Hindlimb muscle (tissue), 1 donor: Measurements from ENCODE around the gene NMRAL1. TPM values are rescaled to one million over a fixed set of nuclear protein-coding genes. Genes with fewer than 3 reads are reported as not detected.
A peak's percentile ranks its signal among the peaks of the same experiment; 100 is the strongest.

Experiments
- DNase-seq: peaks from one replicate; pipeline ENCODE4 v3.0.0-alpha.2; 2013
- polyA plus RNA-seq: library from polyadenylated mRNA; unstranded; fragments of 120-200 nt; gene quantifications from one replicate; pipeline ENCODE4 v1.2.1, GENCODE V29; 2013; ENCODE audit not compliant: insufficient read length

NMRAL1 gene
- polyA plus RNA-seq, 1 donor: 16.0 TPM

DNA sequence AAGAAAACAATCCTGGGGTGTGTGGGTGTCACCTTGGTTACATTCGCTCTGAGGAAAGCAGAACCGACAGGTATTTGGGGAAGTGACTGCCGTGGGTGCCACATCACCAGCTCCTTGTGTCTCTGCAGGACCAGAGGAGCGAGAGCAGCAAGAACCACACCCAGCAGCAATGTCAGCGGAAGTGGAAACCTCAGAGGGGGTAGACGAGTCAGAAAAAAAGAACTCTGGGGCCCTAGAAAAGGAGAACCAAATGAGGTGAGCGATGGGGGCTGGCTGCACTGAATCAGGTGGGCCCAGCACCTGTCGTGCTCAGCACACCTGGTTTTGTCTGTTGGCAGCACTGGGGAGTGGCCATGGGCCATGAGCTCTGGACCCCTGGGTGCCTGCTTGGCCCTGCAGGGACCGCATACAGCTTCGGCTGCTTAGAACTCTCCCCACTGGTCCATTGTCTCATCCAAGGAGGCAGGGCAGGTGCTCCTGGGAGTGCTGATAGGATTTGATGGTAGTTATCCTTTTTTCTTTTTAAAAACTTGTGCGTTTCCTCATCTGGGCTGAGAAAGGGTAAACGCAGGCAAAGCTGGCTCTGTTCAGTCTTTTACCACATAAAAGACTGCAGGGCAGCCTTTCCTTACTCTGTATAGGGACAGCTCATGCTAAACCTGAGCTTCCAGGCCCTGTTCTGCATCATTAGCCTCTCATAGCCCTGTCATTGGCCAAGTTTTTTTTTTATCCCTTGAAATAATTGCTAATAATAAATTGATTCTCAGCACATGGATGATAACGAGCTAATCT lies 31.1 kb upstream of the NMRAL1 start:
- DNase-seq: no peak

GRCh38 chr16:4501071-4501478 lies 26.6 kb upstream of the NMRAL1 start:
- DNase-seq: peak; percentile 63

DNA sequence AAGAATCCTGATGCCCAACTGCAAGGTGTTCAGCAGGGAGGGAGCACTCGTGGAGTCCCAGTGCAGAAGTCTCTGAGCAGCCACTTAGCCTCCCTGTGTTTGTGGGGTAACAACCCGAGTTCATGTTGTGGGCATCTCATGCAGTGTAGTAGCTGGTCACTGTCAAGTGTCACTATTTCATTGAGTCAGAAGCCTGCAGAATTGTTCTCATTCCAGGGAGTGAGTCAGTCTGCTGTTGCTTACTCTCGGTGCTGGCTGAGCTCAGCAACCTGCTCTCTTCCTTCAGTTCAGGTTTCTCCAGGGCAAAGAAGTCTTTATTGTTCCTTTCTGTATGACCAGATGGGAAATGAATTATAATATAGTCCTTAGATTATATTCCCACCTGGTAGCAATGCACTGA lies 25.8 kb upstream of the NMRAL1 start:
- no peak for DNase-seq

DNA sequence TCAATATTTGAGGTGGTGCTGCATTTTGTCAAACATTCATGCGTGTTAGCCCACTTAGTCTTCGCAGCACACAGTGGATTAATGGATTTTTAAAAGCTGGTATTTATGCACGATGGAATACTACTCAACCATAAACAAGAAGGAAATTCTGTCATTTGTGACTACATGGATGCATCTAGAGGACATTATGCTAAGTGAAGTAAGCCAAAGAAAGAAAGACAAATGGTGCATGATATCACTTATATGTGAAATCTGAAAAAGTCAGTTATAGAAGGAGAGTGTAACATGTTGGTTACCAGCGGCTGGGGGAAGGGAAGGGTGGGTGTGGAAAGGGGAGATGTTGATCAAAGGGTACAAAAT lies 24.8 kb upstream of the NMRAL1 start:
- DNase-seq: no peak

- no peak for DNase-seq
Measured at GRCh38 chr16:4498546-4499195, 24.2 kb upstream of the NMRAL1 start.

- DNase-seq: no peak
Measured at GRCh38 chr16:4496305-4496704, 21.9 kb upstream of the NMRAL1 start.

- no peak for DNase-seq
Measured at GRCh38 chr16:4495766-4496165, 21.3 kb upstream of the NMRAL1 start.

DNA sequence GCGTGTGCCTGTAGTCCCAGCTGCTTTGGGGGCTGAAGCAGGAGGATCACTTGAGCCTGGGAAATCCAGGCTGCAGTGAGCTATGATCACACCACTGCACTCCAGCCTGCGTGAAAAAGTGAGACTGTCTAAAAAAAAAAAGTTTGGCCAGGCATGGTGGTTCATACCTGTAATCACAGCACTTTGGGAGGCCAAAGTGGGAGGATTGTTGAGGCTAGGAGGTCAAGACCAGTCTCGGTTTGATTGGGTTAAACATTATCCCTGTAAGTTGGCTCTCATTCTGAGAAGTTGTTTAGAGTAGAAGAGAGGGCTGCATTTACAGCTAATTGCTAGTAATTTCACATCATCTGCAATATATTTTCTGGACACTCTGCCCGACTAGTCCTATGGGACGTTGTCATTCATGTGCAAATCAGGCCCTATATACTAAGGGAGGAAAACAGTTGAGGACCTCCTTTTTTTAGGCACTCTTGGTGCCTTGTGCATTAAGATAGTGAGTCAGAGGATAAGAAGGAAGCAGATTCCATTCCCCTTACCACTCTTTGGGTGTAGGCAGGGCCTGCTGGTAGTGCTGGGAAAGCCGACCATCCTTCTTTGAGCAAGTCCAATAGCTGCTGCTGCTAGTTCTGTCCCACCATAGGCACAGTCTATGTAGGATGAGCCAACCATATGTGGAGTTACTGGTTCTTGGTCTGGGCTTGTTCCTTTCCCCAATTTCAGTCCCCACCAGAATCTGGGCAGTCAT lies 20.5 kb upstream of the NMRAL1 start:
- no peak for DNase-seq

DNA sequence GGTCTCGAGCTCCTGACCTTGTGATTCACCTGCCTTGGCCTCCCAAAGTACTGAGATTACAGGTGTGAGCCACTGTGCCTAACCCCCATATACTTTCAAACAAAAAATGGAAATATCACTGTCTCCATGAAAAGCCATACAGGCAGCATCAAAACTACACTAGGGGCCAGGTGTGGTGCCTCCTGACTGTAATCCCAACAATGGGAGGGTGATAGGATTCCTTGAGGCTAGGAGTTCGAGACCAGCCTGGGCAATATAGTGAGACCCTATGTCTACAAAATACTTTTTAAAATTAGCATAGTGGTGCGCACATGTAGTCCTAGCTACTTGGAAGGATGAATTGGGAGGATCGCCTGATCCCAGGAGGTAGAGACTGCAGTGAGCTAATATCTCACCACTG lies 17.5 kb upstream of the NMRAL1 start:
- no peak for DNase-seq

DNA sequence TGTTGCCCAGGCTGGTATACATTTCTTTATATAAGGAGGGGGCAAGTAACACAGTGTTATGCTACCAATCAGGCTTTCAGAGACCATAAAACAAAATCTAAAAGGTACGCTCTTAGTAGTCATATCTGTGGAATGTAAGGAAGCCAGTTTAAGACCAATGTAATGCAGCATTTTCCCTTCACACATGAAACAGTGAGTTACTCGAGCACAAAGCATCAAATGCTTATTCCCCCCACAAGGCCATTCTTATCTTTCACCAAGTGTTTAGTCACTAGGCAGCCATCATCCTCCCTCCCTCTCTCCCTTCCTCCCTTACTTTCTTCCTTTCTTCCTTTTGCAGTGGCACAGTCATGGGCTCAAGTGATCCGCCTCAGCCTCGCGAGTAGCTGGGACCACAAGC lies 14.6 kb upstream of the NMRAL1 start:
- DNase-seq: no peak

GRCh38 chr16:4488499-4488967 lies 14.1 kb upstream of the NMRAL1 start:
- no peak for DNase-seq

DNA sequence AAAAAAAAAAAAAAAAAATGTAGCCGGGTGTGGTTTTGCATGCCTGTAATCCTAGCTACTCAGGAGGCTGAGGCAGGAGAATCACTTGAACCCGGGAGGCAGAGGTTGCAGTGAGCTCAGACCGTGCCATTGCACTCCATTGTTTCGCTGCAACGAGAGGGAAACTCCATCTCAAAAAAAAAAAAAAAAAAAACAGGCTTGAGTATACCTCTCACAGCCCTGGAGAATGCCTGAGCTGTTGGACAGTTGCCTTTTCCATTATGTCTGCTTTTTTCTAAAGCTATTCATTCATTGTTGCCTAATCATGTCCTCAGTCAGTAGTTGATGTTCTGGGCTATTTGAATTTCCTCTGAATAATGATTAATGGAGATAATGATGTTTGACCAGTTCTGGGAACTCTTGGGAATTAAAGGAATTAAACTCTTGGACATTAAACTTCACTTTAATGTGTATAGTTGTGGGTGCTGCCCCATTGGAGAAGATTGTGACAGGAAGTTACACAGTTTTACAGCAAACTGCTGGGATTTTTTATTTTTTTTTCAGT lies 13.6 kb upstream of the NMRAL1 start:
- DNase-seq: no peak

DNA sequence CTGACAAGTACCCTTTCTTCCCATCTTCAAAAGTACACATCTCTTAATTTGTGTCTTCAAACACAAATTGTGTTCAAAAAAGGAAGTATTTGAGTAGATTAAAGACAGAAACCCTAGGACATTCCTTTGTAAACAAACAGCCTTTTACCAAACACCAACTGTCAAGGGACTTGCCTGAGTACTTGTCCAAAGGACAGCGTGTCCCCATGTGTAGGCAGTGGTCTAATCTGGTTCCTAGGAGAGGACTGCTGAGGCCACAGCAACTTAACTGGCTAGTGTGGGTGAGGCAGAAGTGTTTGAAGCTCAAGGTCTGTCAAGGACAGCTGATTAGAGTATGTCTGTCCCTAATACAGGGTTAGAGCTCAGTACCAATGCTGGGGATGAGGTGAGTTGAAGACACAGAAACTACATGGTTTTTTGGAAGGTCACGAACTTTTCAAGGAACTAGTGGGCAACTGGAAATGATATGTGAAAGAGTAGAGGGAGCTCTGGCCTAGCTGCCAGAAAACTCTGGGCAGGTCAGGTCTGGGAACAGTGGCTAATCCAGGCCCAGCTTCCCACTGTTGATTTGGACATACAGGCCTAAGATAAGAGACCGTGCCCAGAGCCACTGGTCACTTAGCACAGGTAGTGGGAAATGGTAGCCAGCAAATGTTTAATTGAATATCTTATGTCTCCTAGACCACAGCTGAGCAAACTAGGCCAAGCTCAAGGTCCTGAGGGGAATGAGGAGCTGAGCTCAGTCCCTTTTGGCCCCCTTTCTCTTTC lies 11.9 kb upstream of the NMRAL1 start:
- no peak for DNase-seq

GRCh38 chr16:4481963-4482362 lies 7.5 kb upstream of the NMRAL1 start:
- no peak for DNase-seq

GRCh38 chr16:4481526-4481925 lies 7.1 kb upstream of the NMRAL1 start:
- DNase-seq: no peak

- no peak for DNase-seq
Measured at GRCh38 chr16:4477966-4478365, 3.5 kb upstream of the NMRAL1 start.

DNA sequence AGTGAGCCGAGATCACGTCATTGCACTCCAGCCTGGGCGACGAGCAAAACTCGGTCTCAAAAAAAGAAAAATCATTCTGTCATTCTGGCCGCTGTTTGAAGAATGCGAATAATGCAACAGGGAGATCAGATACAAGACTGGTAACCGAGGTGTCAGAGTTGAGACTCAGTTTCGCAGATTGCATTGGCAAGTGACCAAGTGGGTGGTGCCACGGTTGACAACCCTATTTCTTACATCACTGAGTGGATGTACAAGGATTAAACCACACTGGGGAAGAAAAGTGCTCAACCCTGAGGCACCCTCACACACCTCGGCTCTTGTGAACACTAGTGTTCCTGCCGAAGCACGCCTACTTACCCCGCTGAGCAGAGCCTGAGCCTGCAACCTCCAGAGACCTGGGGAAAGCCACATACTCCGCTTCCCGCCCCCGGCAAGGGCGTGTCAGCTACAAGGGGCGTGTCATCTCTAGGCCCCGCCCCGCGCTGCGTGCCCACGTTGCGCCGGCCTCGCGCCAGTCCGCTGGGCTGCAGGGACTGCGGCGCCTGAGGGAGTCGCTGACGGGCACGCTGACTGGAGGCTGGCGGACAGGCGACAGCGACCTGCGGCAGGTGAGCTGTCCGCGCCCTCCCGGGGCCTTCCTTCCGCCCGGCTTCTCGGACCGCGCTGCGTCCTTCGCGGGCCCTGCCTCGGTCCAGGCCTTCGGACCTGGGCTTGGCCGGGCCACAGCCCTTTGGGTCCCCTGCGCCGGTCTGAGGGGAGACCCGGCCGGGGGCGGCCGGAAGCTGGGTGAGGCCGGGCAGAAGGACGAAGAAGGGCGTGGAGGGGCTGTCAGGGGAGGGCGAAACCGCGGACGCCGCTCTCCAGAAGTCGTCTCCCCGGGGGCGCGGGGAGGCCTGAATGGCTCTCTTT lies 1.7 kb upstream of the NMRAL1 start, which contains the start of gene HMOX2:
TSS of gene HMOX2 (plus strand) at position 519 of the 909 bp plus-strand sequence. CDS start 29,127 bp downstream, outside the sequence.
- peak; percentile 95 for DNase-seq

DNA sequence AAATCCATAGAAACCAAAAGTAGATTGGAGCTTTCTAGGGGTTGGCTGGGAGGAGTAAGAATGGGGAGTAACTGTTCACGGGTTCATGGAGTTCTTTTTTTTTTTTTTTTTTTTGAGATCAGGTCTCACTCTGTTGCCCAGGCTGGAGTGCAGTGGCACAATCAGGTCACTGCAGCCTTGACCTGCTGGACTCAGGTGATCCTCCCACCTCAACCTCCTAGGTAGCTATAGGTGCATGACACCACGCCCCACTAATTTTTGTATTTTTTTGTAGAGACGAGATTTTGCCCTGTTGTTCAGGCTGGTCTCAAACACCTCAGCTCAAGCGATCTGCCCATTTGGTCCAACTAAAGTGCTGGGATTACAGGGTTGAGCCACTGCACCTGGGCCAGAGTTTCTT lies 1.5 kb downstream of the NMRAL1 start:
- DNase-seq: no peak

- no peak for DNase-seq
Measured at GRCh38 chr16:4471869-4472268, 2.6 kb downstream of the NMRAL1 start.

DNA sequence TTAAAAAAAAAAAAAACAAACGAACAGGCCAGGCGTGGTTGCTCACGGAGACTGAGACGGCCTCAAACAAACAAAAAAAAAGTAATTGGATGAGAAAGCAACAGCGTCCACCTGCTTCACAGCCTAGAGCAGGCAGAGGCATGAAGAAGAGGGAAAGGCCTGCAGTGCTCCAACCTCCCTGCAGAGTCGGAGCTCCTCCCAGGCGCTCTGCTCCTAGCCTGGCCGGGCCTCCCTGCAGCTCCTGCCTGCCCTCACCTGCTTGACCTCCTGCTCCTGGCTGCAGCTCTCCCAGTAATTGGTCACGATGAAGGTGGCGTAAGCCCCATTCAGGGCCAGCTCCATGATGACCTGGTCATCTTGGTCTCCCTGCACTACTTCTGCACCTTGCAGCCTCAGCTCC lies 5.5 kb downstream of the NMRAL1 start:
- no peak for DNase-seq

DNA sequence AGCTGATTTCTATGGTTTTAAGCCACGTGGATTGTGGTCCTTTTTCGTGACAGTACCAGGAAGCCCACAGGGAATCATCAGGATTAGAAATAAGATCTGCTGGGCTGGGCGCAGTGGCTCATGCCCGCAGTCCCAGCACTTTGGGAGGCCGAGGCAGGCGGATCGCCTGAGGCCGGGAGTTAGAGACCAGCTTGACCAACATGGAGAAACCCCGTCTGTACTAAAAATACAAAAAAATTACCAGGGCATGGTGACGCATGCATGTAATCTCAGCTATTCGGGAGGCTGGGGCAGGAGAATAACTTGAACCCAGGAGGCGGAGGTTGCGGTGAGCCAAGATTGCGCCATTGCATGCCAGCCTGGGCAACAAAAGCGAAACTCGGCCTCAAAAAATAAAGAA lies 6.5 kb downstream of the NMRAL1 start:
- DNase-seq: no peak
